ENCODE results near the gene SGF29.

GRCh38 chr16:28610595-28611191 lies 57.0 kb downstream of the SGF29 start:
- TF ChIP-seq CTCF (IDR thresholded peaks at IDR 0.05; ENCODE audit: borderline replicate concordance, extremely low read depth, low read length, poor library complexity, severe bottlenecking) (no peak), EZH2 (IDR thresholded peaks at IDR 0.05; ENCODE audit: borderline replicate concordance, low read depth, low read length, severe bottlenecking) (no peak)

All from DND-41 (cell line).